GM12864 (cell line): ENCODE data around the gene VAV1.

Experiments
- DNase-seq: peaks from one replicate; pipeline ENCODE4 v3.0.0-alpha.2; 2011; ENCODE audit warnings: low read depth
- H3K4me3 ChIP-seq: 2 replicates; pipeline ENCODE4 v1.5.1; 2011; ENCODE audit warnings: mild to moderate bottlenecking, low read depth, low read length, control low read depth
- CTCF ChIP-seq: IDR thresholded peaks from 2 replicates; pipeline ENCODE4 v1.5.1; 2011; ENCODE audit warnings: low read depth, mild to moderate bottlenecking, moderate library complexity, low read length, control low read depth, inconsistent platforms; ENCODE audit errors: missing control alignments

Gene VAV1

DNA sequence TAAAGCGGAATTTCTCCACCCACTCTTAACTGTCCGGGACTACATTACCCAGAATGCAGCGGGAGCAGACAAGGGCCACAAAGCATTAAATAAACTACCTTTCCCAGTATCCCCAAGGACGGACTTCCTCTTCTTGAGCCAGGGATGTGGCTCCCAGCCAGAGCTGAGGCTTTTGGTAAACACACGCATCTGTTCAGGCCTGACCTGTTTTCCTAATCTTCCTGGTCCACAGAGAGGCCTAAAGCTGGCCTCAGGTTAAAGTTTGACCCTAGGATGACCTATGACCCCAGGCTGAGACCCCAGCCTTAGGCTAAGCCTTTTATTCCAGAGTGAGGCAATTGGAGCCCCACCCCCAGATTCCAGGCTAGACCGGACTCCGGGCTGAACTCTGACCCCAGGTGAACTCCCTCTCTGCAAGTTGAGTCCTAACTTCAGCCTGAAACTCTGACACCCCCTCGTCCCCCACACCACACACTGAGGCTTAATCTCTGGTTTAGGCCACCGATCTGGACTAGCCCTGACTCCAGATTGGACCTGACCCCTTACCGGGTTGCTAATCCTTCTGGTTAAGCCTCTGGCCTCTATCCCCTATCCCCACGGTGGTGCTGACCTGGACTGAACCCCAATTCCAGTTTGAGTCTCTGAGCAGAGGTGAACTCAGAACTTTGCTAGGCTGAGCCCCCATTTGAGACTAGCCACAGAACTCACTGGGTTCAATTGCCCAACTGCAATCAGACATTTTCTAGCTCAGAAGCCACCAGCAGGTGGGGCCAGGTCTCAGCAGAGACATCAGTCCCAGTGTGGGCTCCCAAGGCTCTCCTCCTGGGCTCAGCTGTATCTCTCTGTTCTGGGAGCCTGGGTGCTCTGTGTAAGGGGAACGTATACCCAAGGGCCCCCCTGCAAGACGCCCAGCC lies 34.4 kb upstream of the VAV1 start:
- TF ChIP-seq CTCF, result peak; percentile 77
- peak overlapping the region; percentile 27 for H3K4me3 ChIP-seq
- DNase-seq, result peak; percentile 79

GRCh38 chr19:6738787-6739389 lies 33.6 kb upstream of the VAV1 start:
- no peak for TF ChIP-seq CTCF
- peak overlapping the region; percentile 41 for H3K4me3 ChIP-seq
- DNase-seq, result no peak

DNA sequence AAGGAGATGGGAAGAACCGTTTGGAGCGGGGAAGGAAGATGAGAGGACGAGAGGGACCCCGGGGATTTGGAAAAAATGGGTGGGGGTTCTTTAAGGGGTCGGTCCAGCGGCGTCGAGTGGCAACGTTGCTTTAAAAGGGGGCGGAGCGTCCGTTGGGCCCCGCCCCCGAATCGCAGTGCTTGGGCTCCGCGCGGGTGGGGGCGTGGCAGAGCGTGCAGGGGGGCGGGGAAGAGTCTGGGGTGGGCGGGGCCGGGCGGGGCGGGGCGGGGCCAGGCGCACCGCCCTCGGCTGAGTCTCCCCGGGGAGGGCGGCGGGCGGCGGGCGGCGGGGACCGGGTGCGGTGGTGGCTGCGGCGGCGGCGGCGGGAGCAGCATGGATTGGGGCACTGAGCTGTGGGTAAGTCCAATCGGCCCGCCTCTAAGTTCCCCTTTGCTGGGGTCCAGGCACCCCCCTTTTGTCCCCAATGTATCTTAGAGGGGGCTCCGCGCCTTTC lies 33.1 kb upstream of the VAV1 start, which contains the start of gene TRIP10:
Gene TRIP10, plus strand, starts transcription at position 291 of the 493 bp plus-strand sequence. Its CDS starts 82 bp downstream, at position 373.
- TF ChIP-seq CTCF, result no peak
- no peak for DNase-seq
- H3K4me3 ChIP-seq, result peak within 1 kb of the TSS; percentile 71

GRCh38 chr19:6739883-6740588 lies 32.5 kb upstream of the VAV1 start:
- no peak for DNase-seq
- peak overlapping the region; percentile 71 for H3K4me3 ChIP-seq
- no peak for TF ChIP-seq CTCF

GRCh38 chr19:6740589-6741343 lies 31.7 kb upstream of the VAV1 start:
- no peak for TF ChIP-seq CTCF
- DNase-seq, result no peak
- H3K4me3 ChIP-seq, result peak overlapping the region; percentile 71

DNA sequence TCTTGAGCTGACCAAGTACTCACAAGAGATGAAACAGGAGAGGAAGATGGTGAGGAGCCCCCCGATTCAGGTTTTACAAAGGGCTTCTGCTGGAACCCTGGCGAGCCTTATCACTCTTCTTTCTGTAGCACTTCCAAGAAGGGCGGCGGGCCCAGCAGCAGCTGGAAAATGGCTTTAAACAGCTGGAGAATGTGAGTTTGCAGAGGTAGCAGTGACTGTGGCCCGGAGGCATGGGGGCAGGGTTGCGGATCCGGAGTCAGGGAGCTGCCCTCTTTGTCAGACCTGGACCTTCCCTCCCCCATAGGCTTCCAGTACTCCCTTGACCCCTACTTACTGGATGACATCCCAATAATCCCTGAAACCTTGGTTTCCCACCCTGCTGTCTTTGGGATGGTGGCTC lies 29.4 kb upstream of the VAV1 start:
- no peak for TF ChIP-seq CTCF
- no peak for DNase-seq

More for the DNA sequence above, 29.4 kb upstream of the VAV1 start:
- no peak overlapping the region for H3K4me3 ChIP-seq
